A549 (cell line): ENCODE data around the gene RCSD1. TPM values are rescaled to one million over a fixed set of nuclear protein-coding genes. Genes with fewer than 3 reads are reported as not detected.

Source experiments
- ATAC-seq, 2 experiments: fragments of 200-7000 bp in 1 of 2; fragments of >200 bp in 1 of 2; cut with Nextera tagmentation in 1 of 2; cut with Tn5 transposase in 1 of 2; 3 replicates each; pipeline versions ENCODE4 v1.8.0 to v1.9.1; 2018 to 2020; ENCODE audit warnings: mild to moderate bottlenecking in 1 of 2, moderate library complexity in 1 of 2
- CTCF ChIA-PET: fragments of 300-600 bp; sonication (Branson Sonifier 250); formaldehyde crosslinking; extraction: SDS; loops from one replicate; lab custom pipeline; 2021; ENCODE audit warnings: antibody characterized with exemption, inconsistent platforms; lab: Yijun Ruan, JAX
- POLR2A ChIA-PET: fragments of 350-600 bp; formaldehyde crosslinking; extraction: SDS; loops from one replicate; lab custom pipeline; 2021; ENCODE audit warnings: antibody characterized with exemption, inconsistent platforms; lab: Yijun Ruan, JAX
- DNase-seq, 2 experiments: peaks; one replicate each; pipeline versions ENCODE4 v3.0.0 to v3.0.0-alpha.2; 2011 to 2016; ENCODE audit warnings: low read depth in 1 of 2, low spot score in 1 of 2
- FAIRE-seq: peaks from 2 replicates; lab custom pipeline; 2011; peaks lifted over from hg19 to GRCh38; lab: Jason Lieb, UNC
- H3K27ac ChIP-seq, 2 experiments: fragments of >200 bp; sonication (Bioruptor Twin); formaldehyde crosslinking; 3 replicates each; pipeline ENCODE4 v1.5.1; 2016 to 2017
- H3K4me1 ChIP-seq: fragments of >200 bp; sonication (Bioruptor Twin); formaldehyde crosslinking; 3 replicates; pipeline ENCODE4 v1.6.1; 2016
- H3K4me2 ChIP-seq: fragments of >200 bp; sonication (Bioruptor Twin); formaldehyde crosslinking; 3 replicates; pipeline ENCODE4 v1.6.1; 2016
- H3K4me3 ChIP-seq: fragments of >200 bp; sonication (Bioruptor Twin); formaldehyde crosslinking; 3 replicates; pipeline ENCODE4 v1.5.1; 2016
- H3K9me3 ChIP-seq: fragments of >200 bp; sonication (Bioruptor Twin); formaldehyde crosslinking; 3 replicates; pipeline ENCODE4 v1.6.1; 2016
- BHLHE40 ChIP-seq: IDR thresholded peaks from 2 replicates; pipeline ENCODE4 v1.6.1; 2012; ENCODE audit warnings: low read depth, low read length, inconsistent platforms
- CBX8 ChIP-seq: fragments of 200-600 bp; sonication (generic); IDR thresholded peaks from 2 replicates; pipeline ENCODE4 v1.6.1; 2016
- CEBPB ChIP-seq, 2 experiments: fragments of >200 bp in 1 of 2; sonication (Bioruptor Twin) in 1 of 2; formaldehyde crosslinking in 1 of 2; IDR thresholded peaks; 2 replicates each; pipeline ENCODE4 v1.6.1; 2012 to 2016
- CHD4 ChIP-seq: fragments of 200-600 bp; sonication (generic); IDR thresholded peaks from 2 replicates; pipeline ENCODE4 v1.6.1; 2016; ENCODE audit warnings: antibody characterized with exemption, mild to moderate bottlenecking, borderline replicate concordance
- EP300 ChIP-seq, 2 experiments: fragments of >200 bp; sonication (Bioruptor Twin); formaldehyde crosslinking; IDR thresholded peaks; 2 replicates in 1 of 2; 3 replicates in 1 of 2; pipeline ENCODE4 v1.6.1; 2016 to 2017
- FOSB ChIP-seq: fragments of 250-450 bp; sonication (Bioruptor Pico); IDR thresholded peaks from 2 replicates; pipeline ENCODE4 v1.5.0; 2020; ENCODE audit warnings: mild to moderate bottlenecking, moderate library complexity
- FOSL2 ChIP-seq, 2 experiments: fragments of 450-650 bp in 1 of 2; fragments of >200 bp in 1 of 2; sonication (Bioruptor Twin) in 1 of 2; formaldehyde crosslinking; IDR thresholded peaks; 2 replicates each; pipeline versions ENCODE4 v1.5.0 to v1.6.1; 2016 to 2020; ENCODE audit warnings: mild to moderate bottlenecking in 1 of 2, moderate library complexity in 1 of 2
- HEYL ChIP-seq: fragments of 250-450 bp; sonication (Bioruptor Pico); IDR thresholded peaks from 2 replicates; pipeline ENCODE4 v1.8.0; 2021; ENCODE audit warnings: mild to moderate bottlenecking, moderate library complexity
- HOXB13 ChIP-seq: fragments of 250-450 bp; sonication (Bioruptor Pico); IDR thresholded peaks from 2 replicates; pipeline ENCODE4 v1.5.0; 2020; ENCODE audit warnings: low read depth, mild to moderate bottlenecking, moderate library complexity
- JUNB ChIP-seq: fragments of >200 bp; sonication (Bioruptor Twin); formaldehyde crosslinking; IDR thresholded peaks from 2 replicates; pipeline ENCODE4 v1.6.1; 2016
- KDM1A ChIP-seq: fragments of 200-600 bp; sonication (generic); IDR thresholded peaks from 2 replicates; pipeline ENCODE4 v1.6.1; 2016; ENCODE audit warnings: low read depth, mild to moderate bottlenecking
- NFE2L2 ChIP-seq: fragments of 150-350 bp; conservative IDR thresholded peaks from 2 replicates; pipeline ENCODE4 v1.6.1; 2014; ENCODE audit warnings: low read length
- POLR2A ChIP-seq: IDR thresholded peaks from 2 replicates; pipeline ENCODE4 v1.6.1; 2012; ENCODE audit warnings: mild to moderate bottlenecking, low read length
- RAD21 ChIP-seq, 2 experiments: fragments of >200 bp in 1 of 2; sonication (Bioruptor Twin) in 1 of 2; formaldehyde crosslinking in 1 of 2; IDR thresholded peaks in 1 of 2; conservative IDR thresholded peaks in 1 of 2; 2 replicates in 1 of 2; 3 replicates in 1 of 2; pipeline ENCODE4 v1.6.1; 2012 to 2018; ENCODE audit warnings: inconsistent platforms in 1 of 2
- RCOR1 ChIP-seq: fragments of 150-350 bp; IDR thresholded peaks from 2 replicates; pipeline ENCODE4 v1.6.1; 2014; ENCODE audit warnings: antibody characterized with exemption, low read length, low read depth
- REST ChIP-seq: fragments of 200-600 bp; sonication (generic); IDR thresholded peaks from 2 replicates; pipeline ENCODE4 v1.6.1; 2016; ENCODE audit warnings: antibody characterized with exemption, mild to moderate bottlenecking, moderate library complexity
- SREBF2 ChIP-seq: fragments of 450-650 bp; IDR thresholded peaks from 2 replicates; pipeline ENCODE4 v1.6.1; 2014; ENCODE audit warnings: mild to moderate bottlenecking, moderate library complexity
- TFCP2L1 ChIP-seq: fragments of 250-450 bp; sonication (Bioruptor Pico); IDR thresholded peaks from 2 replicates; pipeline ENCODE4 v1.5.0; 2021; ENCODE audit warnings: mild to moderate bottlenecking
- ZC3H11A ChIP-seq: fragments of 450-650 bp; IDR thresholded peaks from 2 replicates; pipeline ENCODE4 v1.6.1; 2014; ENCODE audit warnings: antibody characterized with exemption, mild to moderate bottlenecking
- ZFP36 ChIP-seq: fragments of 450-650 bp; IDR thresholded peaks from 2 replicates; pipeline ENCODE4 v1.6.1; 2014; ENCODE audit warnings: borderline replicate concordance; ENCODE audit not compliant: partially characterized antibody
- WGBS: methylation state at CpG from one replicate; pipeline ENCODE4 v1.1.6; 2017; ENCODE audit errors: missing lambda C conversion rate; 5-methylcytosine and 5-hydroxymethylcytosine counted together
- polyA plus RNA-seq, 4 experiments: library from polyadenylated mRNA; depleted of rRNA in 3 of 4; stranded (reverse); fragments of >200 nt; fragmentation: RNase III in 1 of 4; extraction: RNeasy Plus Mini Kit Qiagen cat#74134 plus additional on column Dnase treatment in 1 of 4; gene quantifications; 2 replicates in 3 of 4; 3 replicates in 1 of 4; pipeline ENCODE4 v1.2.3, GENCODE V29; 2011 to 2017
- TF ChIP-seq, protein P1 (sequence below): fragments of >200 bp; sonication (Bioruptor Twin); formaldehyde crosslinking; IDR thresholded peaks from 2 replicates; pipeline ENCODE4 v1.6.1; 2016

The RCSD1 gene
- polyA plus RNA-seq, 2 of the 4 experiments (the other 2 are of a cell fraction): not detected

DNA sequence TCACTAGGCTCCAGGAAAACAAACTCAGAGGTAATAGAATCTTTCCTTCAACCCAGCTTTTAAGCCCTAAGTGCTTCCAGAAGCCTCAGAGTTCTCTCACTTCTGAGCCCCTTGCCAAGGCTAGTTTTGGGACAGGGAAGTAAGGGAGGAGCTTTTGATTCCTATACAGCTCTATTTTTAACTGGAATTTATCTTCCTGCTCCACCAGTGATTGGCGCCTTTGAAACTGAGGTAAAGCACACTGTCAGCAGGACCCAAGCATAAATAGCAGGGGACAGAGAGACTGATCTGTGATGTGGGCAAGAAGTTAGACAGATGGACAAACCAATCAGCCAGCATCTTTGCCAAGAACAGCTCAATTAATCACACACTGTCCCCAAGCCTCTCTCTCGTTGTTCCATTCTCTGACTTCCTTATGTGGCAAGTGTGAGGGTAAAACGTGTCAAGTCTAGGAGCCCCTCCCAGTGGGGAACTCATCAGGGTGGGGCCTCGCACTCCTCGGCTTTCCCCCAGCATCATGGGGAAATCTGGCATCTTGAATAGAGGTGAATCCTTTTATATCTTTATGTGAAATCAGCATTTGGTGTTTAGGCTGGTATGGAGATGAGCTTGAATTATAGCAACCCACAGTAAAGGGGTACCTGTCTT is 51.5 kb downstream of the RCSD1 start (continued):
- TF ChIP-seq REST (no peak), JUNB (no peak)

DNA sequence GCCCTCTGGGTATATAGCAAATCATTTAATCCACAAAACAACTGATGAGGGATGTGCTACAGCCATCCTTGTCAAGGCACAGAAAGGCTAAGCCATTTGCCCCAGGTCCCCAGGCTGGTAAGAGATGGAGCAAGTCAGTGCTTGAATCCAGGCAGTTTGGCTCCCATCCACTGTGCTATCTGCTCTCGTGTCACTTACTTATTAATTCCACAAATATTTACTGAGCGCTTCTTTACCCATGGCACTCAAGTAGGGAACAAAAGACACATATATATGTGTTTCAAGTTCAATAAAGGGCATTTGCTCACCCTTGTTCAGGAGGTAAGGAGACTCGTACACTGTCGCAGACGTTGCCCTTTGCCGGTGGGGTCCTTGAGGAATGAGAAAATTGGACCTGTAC is 53.2 kb downstream of the RCSD1 start:
- ATAC-seq: no peak
- TF ChIP-seq FOSB (CRISPR knock-in tag) (no peak), SREBF2 (no peak), POLR2A (no peak), RAD21 (conservative IDR thresholded peaks at IDR 0.05 in 1 of 2, IDR thresholded peaks at IDR 0.05 in 1 of 2) (no peak), FOSL2 (IDR thresholded peaks at IDR 0.05) (no peak), FOSL2 (CRISPR knock-in tag; IDR thresholded peaks at IDR 0.05) (no peak), KDM1A (no peak), BHLHE40 (no peak), CHD4 (no peak), ZFP36 (no peak), TFCP2L1 (CRISPR knock-in tag) (no peak), CBX8 (no peak), HEYL (no peak), EP300 (IDR thresholded peaks at IDR 0.05) (no peak), RCOR1 (no peak), CEBPB (IDR thresholded peaks at IDR 0.05) (no peak)
- TF ChIP-seq, protein P1, sequence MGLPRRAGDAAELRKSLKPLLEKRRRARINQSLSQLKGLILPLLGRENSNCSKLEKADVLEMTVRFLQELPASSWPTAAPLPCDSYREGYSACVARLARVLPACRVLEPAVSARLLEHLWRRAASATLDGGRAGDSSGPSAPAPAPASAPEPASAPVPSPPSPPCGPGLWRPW: no peak
- TF ChIP-seq, all 56 proteins: peak for 0
- Histone ChIP-seq H3K4me3 (no peak overlapping the region), H3K4me1 (no peaks in the 10 kb centered on the region; the same call in 2 of the 3 replicates), H3K9me3 (no peaks in the 10 kb centered on the region), H3K4me2 (no peak overlapping the region), H3K27ac (no peak overlapping the region)
- 75% methylated on average over 6 of the region's 6 CpGs for WGBS
- no peak for FAIRE-seq
- CTCF ChIA-PET: interaction anchor here (1.6 kb wide), 1 partner anchor 83 kb away, joined by 5 read pairs; no protein-coding TSS in a partner anchor
- POLR2A ChIA-PET: no interaction called here
- no peak for DNase-seq

- no peak for DNase-seq
- 75% methylated on average over 15 of the region's 15 CpGs for WGBS
- Histone ChIP-seq H3K9me3 (no peaks in the 10 kb centered on the region), H3K27ac (no peak overlapping the region), H3K4me2 (no peak overlapping the region), H3K4me3 (no peak overlapping the region), H3K4me1 (peaks cover 2% of the 10 kb centered on the region; the same call in 2 of the 3 replicates)
- CTCF ChIA-PET: interaction anchor here (1.6 to 1.7 kb wide), 2 partner anchors 8 to 83 kb away, joined by 4 to 5 read pairs; no protein-coding TSS in a partner anchor
- TF ChIP-seq ZC3H11A (no peak), CBX8 (no peak), HOXB13 (CRISPR knock-in tag) (no peak), NFE2L2 (no peak)
- ATAC-seq: no peak
- POLR2A ChIA-PET: no interaction called here
- FAIRE-seq: no peak
Measured at GRCh38 chr1:167683641-167684502, 53.8 kb downstream of the RCSD1 start.
